OCI-M1 (cell line): Measurements from ENCODE around the gene CALML5.

Source experiments
- DNase-seq: peaks from one replicate; lab custom pipeline; 2025; lab: John Stamatoyannopoulos, UW

The CALML5 gene

GRCh38 chr10:5499493-5500140 is at the start of gene CALML5:
Gene CALML5, minus strand, starts transcription at chr10:5499570. Its CDS starts 132 bp downstream, at chr10:5499438.
- no peak for DNase-seq

GRCh38 chr10:5547931-5548660 is 48.7 kb upstream of the CALML5 start:
- peak; percentile 58 for DNase-seq

GRCh38 chr10:5547681-5547930 is 48.2 kb upstream of the CALML5 start:
- DNase-seq = no peak

GRCh38 chr10:5546891-5547680 is 47.7 kb upstream of the CALML5 start:
- DNase-seq = no peak

GRCh38 chr10:5545778-5546710 is 46.7 kb upstream of the CALML5 start:
- no peak for DNase-seq

- DNase-seq = no peak
These were observed 46.0 kb upstream of the CALML5 start for GRCh38 chr10:5545426-5545777.

- DNase-seq = no peak
These were observed 45.6 kb upstream of the CALML5 start for GRCh38 chr10:5545011-5545410.

- DNase-seq = no peak
These were observed 44.9 kb upstream of the CALML5 start for GRCh38 chr10:5544216-5544805.

- peak; percentile 24 for DNase-seq
These were observed 44.3 kb upstream of the CALML5 start for GRCh38 chr10:5543623-5544022.

- no peak for DNase-seq
These were observed 42.7 kb upstream of the CALML5 start for GRCh38 chr10:5542100-5542499.

GRCh38 chr10:5540891-5541290 is 41.5 kb upstream of the CALML5 start:
- DNase-seq = no peak

GRCh38 chr10:5540080-5540479 is 40.7 kb upstream of the CALML5 start:
- no peak for DNase-seq

- DNase-seq = no peak
These were observed 39.7 kb upstream of the CALML5 start for GRCh38 chr10:5538892-5539651.

GRCh38 chr10:5538446-5538845 is 39.1 kb upstream of the CALML5 start:
- DNase-seq = no peak

- no peak for DNase-seq
These were observed 38.3 kb upstream of the CALML5 start for GRCh38 chr10:5537684-5538083.

GRCh38 chr10:5536486-5537081 is 37.2 kb upstream of the CALML5 start:
- no peak for DNase-seq

- peak; percentile 48 for DNase-seq
These were observed 35.8 kb upstream of the CALML5 start for GRCh38 chr10:5534880-5535856.

GRCh38 chr10:5534051-5534821 is 34.9 kb upstream of the CALML5 start:
- peak; percentile 43 for DNase-seq
